Non-pigmented ciliary epithelial cell (primary cell): Measurements from ENCODE around the gene HPCAL4.

Source experiments
- DNase-seq: peaks from one replicate; pipeline ENCODE4 v3.0.0-alpha.2; 2010; ENCODE audit warnings: low read depth

Gene HPCAL4

GRCh38 chr1:39691383-39692151 is at the start of gene HPCAL4:
Gene HPCAL4, minus strand, starts transcription at chr1:39691433. Its CDS starts 6,830 bp downstream, at chr1:39684603.
- DNase-seq: no peak

- DNase-seq: peak; percentile 51
These were observed 47.6 kb upstream of the HPCAL4 start, which contains the start of gene PPIE for GRCh38 chr1:39738622-39739366. Gene PPIE, plus strand, starts transcription at chr1:39738882. Its CDS starts 19 bp downstream, at chr1:39738901.

GRCh38 chr1:39737546-39738169 is 46.4 kb upstream of the HPCAL4 start:
- DNase-seq: no peak

- DNase-seq: no peak
These were observed 44.5 kb upstream of the HPCAL4 start for GRCh38 chr1:39735731-39736130.

GRCh38 chr1:39733161-39733560 is 41.9 kb upstream of the HPCAL4 start:
- DNase-seq: no peak

- no peak for DNase-seq
These were observed 41.5 kb upstream of the HPCAL4 start for GRCh38 chr1:39732730-39733129.

GRCh38 chr1:39729842-39730241 is 38.6 kb upstream of the HPCAL4 start:
- no peak for DNase-seq

- no peak for DNase-seq
These were observed 37.8 kb upstream of the HPCAL4 start for GRCh38 chr1:39729030-39729429.

- no peak for DNase-seq
These were observed 36.7 kb upstream of the HPCAL4 start for GRCh38 chr1:39727932-39728317.

- DNase-seq: no peak
These were observed 36.1 kb upstream of the HPCAL4 start for GRCh38 chr1:39727221-39727931.

GRCh38 chr1:39726600-39726999 is 35.4 kb upstream of the HPCAL4 start:
- no peak for DNase-seq

- no peak for DNase-seq
These were observed 31.3 kb upstream of the HPCAL4 start for GRCh38 chr1:39722495-39722894.

GRCh38 chr1:39721664-39722063 is 30.4 kb upstream of the HPCAL4 start:
- DNase-seq: no peak

GRCh38 chr1:39720094-39720999 is 29.1 kb upstream of the HPCAL4 start:
- no peak for DNase-seq

- DNase-seq: no peak
These were observed 26.6 kb upstream of the HPCAL4 start for GRCh38 chr1:39717809-39718208.

GRCh38 chr1:39713557-39713956 is 22.3 kb upstream of the HPCAL4 start:
- no peak for DNase-seq

- DNase-seq: no peak
These were observed 20.7 kb upstream of the HPCAL4 start for GRCh38 chr1:39711966-39712340.

- no peak for DNase-seq
These were observed 20.1 kb upstream of the HPCAL4 start for GRCh38 chr1:39711104-39711965.

GRCh38 chr1:39707506-39707905 is 16.3 kb upstream of the HPCAL4 start:
- DNase-seq: no peak

- no peak for DNase-seq
These were observed 13.5 kb upstream of the HPCAL4 start for GRCh38 chr1:39704757-39705156.
